GM23248 (cell line): Measurements from ENCODE around the gene IQCM.

Source experiments
- EZH2 ChIP-seq: fragments of 200-600 bp; sonication (generic); IDR thresholded peaks from 2 replicates; pipeline ENCODE4 v1.6.1; 2018; ENCODE audit warnings: antibody characterized with exemption, mild to moderate bottlenecking; ENCODE audit not compliant: insufficient read depth, poor library complexity, severe bottlenecking
- EZH2phosphoT487 ChIP-seq: fragments of 200-600 bp; sonication (generic); IDR thresholded peaks from 2 replicates; pipeline ENCODE4 v1.6.1; 2018; ENCODE audit warnings: antibody characterized with exemption, moderate library complexity, mild to moderate bottlenecking, low read depth; ENCODE audit not compliant: insufficient read depth

GRCh38 chr4:149723065-149723464 is 92.6 kb downstream of the IQCM start:
- TF ChIP-seq EZH2 (no peak), EZH2phosphoT487 (no peak)
